Upper lobe of right lung (tissue), 1 donor: Measurements from ENCODE around the gene MPDZ. TPM values are rescaled to one million over a fixed set of nuclear protein-coding genes. Genes with fewer than 3 reads are reported as not detected.

ENCODE experiments used
- ATAC-seq: fragments of 200-7000 bp; cut with Tn5 transposase; one replicate; pipeline ENCODE4 v1.9.1; 2020; ENCODE audit warnings: mild to moderate bottlenecking, moderate library complexity
- DNase-seq: peaks from one replicate; pipeline ENCODE4 v3.0.0-alpha.2; 2020
- H3K27ac ChIP-seq: fragments of 200-600 bp; one replicate; pipeline ENCODE4 v1.8.0; 2022
- H3K27me3 ChIP-seq: fragments of 200-600 bp; one replicate; pipeline ENCODE4 v1.8.0; 2022; ENCODE audit warnings: mild to moderate bottlenecking
- H3K36me3 ChIP-seq: fragments of 200-600 bp; one replicate; pipeline ENCODE4 v1.8.0; 2022
- H3K4me1 ChIP-seq: fragments of 200-600 bp; one replicate; pipeline ENCODE4 v1.8.0; 2022
- H3K4me3 ChIP-seq: fragments of 200-600 bp; one replicate; pipeline ENCODE4 v1.8.0; 2022; ENCODE audit warnings: mild to moderate bottlenecking
- H3K9me3 ChIP-seq: fragments of 200-600 bp; one replicate; pipeline ENCODE4 v1.8.0; 2022
- CTCF ChIP-seq: fragments of 200-600 bp; IDR thresholded peaks from one replicate; pipeline ENCODE4 v1.8.0; 2022; ENCODE audit warnings: antibody characterized with exemption
- intact Hi-C: fragments of 100-400 bp; cut with DNase I; formaldehyde crosslinking; loops from one replicate; pipeline ENCODE4 v1.11.0; 2022
- total RNA-seq: library from RNA; stranded (reverse); fragmentation: NEBNext Ultra II Directional; extraction: Animal tissue kit (Norgen Biotek cat#: 25700); gene quantifications from one replicate; pipeline ENCODE4 v1.2.1, GENCODE V29; 2021
- donor health status: DM: no; HTN: yes; CAD: no; lungs with severe emphysema.

The MPDZ gene
- total RNA-seq, 1 donor from 2014 or later, result 37.8 TPM

DNA sequence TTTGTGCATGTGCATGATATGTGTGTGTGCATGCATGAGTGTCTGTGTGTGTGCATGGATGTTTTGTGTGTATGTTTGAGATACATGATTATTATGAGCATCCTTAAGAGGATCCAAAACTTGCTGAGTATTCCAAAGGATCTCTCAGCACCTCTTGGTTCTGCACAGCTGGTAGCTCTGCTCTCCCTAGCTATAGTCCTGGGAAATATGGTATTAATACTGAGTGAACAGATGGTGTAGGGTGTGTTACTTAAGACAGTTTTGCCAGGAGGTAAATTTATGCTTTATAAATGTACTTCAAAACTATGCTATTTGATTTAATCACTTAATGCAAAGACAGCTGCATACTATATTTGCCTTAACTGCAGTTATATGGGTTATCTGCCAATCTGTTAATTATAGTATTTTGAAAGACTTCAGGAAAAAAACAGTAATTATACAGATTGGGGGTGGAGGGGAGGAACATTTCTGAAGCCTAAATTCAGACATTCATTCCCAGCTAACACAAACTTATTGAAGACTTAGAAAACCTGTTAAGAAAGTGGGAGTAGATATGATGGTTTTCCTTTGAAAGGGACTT, 215.5 kb downstream of the MPDZ start:
- intact Hi-C loops, result no loop called here
- no peak for DNase-seq
- Histone ChIP-seq H3K9me3 (no peaks in the 10 kb centered on the region), H3K27me3 (no peaks in the 10 kb centered on the region), H3K36me3 (no peaks in the 10 kb centered on the region), H3K27ac (no peak overlapping the region), H3K4me3 (no peak overlapping the region), H3K4me1 (no peaks in the 10 kb centered on the region)
- no peak for TF ChIP-seq CTCF
- no peak for ATAC-seq

DNA sequence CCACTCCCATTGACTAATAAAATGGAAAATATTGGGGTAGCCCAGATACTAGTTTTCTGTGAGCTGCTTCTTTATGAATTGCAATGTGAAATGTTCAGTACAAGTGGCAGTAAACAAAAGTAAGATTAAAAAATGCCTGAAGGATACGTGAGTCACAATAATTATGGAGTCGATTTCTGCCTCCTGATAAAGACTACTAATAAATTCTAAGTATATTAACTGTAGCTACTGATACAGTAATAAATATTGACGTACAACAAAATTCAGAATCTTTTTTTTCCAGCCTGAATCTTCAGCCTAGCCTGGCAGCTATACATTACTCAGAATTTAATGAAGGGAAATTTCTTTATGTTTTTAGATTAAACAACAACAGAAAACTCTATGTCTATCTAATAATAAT, 218.1 kb downstream of the MPDZ start:
- H3K4me3 ChIP-seq, result no peak overlapping the region
- intact Hi-C loops, result no loop called here
- no peaks in the 10 kb centered on the region for H3K4me1 ChIP-seq
- no peaks in the 10 kb centered on the region for H3K27me3 ChIP-seq
- TF ChIP-seq CTCF, result no peak
- no peaks in the 10 kb centered on the region for H3K36me3 ChIP-seq
- ATAC-seq (no peak), DNase-seq (no peak)
- no peaks in the 10 kb centered on the region for H3K9me3 ChIP-seq
- no peak overlapping the region for H3K27ac ChIP-seq
